ENCODE results near the gene PDZD7.

DNA sequence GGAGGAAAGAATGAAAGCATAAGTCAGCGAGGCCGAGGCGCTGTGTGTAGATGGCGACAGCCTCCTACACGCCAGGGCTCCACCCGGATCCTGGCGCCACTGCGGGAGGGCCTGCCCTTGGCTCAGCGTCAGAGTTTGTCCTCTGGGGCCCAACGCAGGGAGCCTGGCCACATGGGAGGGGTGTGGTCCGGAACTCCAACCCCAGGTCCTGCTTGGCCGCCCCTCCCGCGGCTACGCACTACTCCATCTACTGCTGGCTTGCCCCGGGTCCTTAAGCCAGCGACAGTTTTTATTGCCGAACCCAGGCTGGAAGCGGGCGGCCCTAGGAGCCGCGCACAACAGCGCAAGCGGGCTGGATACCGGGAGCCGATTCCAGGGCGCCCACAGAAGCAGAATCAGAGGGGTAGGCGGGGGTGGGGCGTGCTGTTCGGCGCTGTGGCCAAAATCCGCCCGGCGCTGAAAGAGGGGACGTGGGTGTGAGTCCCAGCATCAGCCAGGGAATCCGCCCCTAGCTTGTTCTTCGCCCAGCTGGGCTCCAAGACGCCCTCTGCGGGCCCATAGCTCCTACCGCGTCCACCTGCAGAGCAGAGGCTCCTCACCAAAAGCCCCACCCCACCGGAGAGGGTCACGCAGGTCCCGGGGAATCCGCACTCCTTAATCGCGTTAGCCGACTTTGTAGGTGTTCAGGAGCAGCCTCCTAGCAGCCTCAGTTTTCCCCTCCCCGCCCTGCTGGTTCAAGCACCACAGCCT is 35.4 kb upstream of the PDZD7 start:
- no peak for TF ChIP-seq CTCF (IDR thresholded peaks at IDR 0.05; ENCODE audit: insufficient read depth, low read length)
- TF ChIP-seq SPI1 (IDR thresholded peaks at IDR 0.05; ENCODE audit: borderline replicate concordance, low read depth) = no peak
- TF ChIP-seq POLR2AphosphoS5 (IDR thresholded peaks at IDR 0.05; ENCODE audit: low read depth) = no peak
